ENCODE results near the gene MYCN.

- TF ChIP-seq EGR1 (IDR thresholded peaks at IDR 0.05) (no peak), TAF1 (IDR thresholded peaks at IDR 0.05; ENCODE audit: low read depth) (no peak), CEBPB (IDR thresholded peaks at IDR 0.05) (no peak), RAD21 (IDR thresholded peaks at IDR 0.05; ENCODE audit: low read depth) (no peak), MAX (IDR thresholded peaks at IDR 0.05) (no peak), FOXM1 (IDR thresholded peaks at IDR 0.05; ENCODE audit: borderline replicate concordance, low read depth) (no peak)
These were observed 7.8 kb upstream of the MYCN start for GRCh38 chr2:15932394-15933183.

Measured in Ishikawa (cell line).